GM12878 (cell line): ENCODE data around the gene TRIM41. TPM values are rescaled to one million over a fixed set of nuclear protein-coding genes. Genes with fewer than 3 reads are reported as not detected.
A peak's percentile ranks its signal among the peaks of the same experiment; 100 is the strongest.

Experiments
- ATF7 ChIP-seq: fragments of 450-650 bp; IDR thresholded peaks from 2 replicates; pipeline ENCODE4 v1.6.1; 2016; ENCODE audit warnings: low read depth, mild to moderate bottlenecking
- EP300 ChIP-seq, 2 experiments: fragments of 150-350 bp in 1 of 2; IDR thresholded peaks; 2 replicates each; pipeline ENCODE4 v1.6.1; 2011 to 2012; ENCODE audit warnings: low read depth in 2 of 2, low read length in 2 of 2, borderline replicate concordance in 1 of 2, improper control_type of control experiment in 1 of 2, inconsistent platforms in 1 of 2; ENCODE audit not compliant: control insufficient read depth in 1 of 2
- ETV6 ChIP-seq, 2 experiments: fragments of 450-650 bp in 1 of 2; IDR thresholded peaks in 1 of 2; conservative IDR thresholded peaks in 1 of 2; 2 replicates each; pipeline ENCODE4 v1.6.1; 2014; ENCODE audit warnings: antibody characterized with exemption in 1 of 2, borderline replicate concordance in 1 of 2, low read depth in 1 of 2, mild to moderate bottlenecking in 1 of 2, moderate library complexity in 1 of 2
- HDGF ChIP-seq: fragments of 450-650 bp; IDR thresholded peaks from 2 replicates; pipeline ENCODE4 v1.6.1; 2016; ENCODE audit warnings: antibody characterized with exemption
- IKZF2 ChIP-seq, 2 experiments: fragments of 450-650 bp; IDR thresholded peaks; 2 replicates each; pipeline ENCODE4 v1.6.1; 2017; ENCODE audit warnings: mild to moderate bottlenecking in 2 of 2, moderate library complexity in 2 of 2
- KLF5 ChIP-seq: fragments of 450-650 bp; IDR thresholded peaks from 2 replicates; pipeline ENCODE4 v1.6.1; 2014; ENCODE audit warnings: mild to moderate bottlenecking; ENCODE audit not compliant: partially characterized antibody
- MEF2A ChIP-seq: IDR thresholded peaks from 2 replicates; pipeline ENCODE4 v1.6.1; 2011; ENCODE audit warnings: low read depth, mild to moderate bottlenecking, low read length, moderate library complexity; ENCODE audit not compliant: insufficient read depth
- NBN ChIP-seq: fragments of 450-650 bp; IDR thresholded peaks from 2 replicates; pipeline ENCODE4 v1.6.1; 2016
- NR2C1 ChIP-seq: fragments of 450-650 bp; IDR thresholded peaks from 2 replicates; pipeline ENCODE4 v1.6.1; 2017; ENCODE audit warnings: antibody characterized with exemption, mild to moderate bottlenecking, moderate library complexity
- NR2F1 ChIP-seq: fragments of 450-650 bp; conservative IDR thresholded peaks from 2 replicates; pipeline ENCODE4 v1.6.1; 2017; ENCODE audit warnings: mild to moderate bottlenecking
- POLR2AphosphoS2 ChIP-seq: IDR thresholded peaks from 2 replicates; pipeline ENCODE4 v1.6.1; 2011; ENCODE audit warnings: low read depth, mild to moderate bottlenecking, low read length, improper control_type of control experiment, moderate library complexity
- RCOR1 ChIP-seq: conservative IDR thresholded peaks from 2 replicates; pipeline ENCODE4 v1.6.1; 2012; ENCODE audit warnings: low read depth, low read length, improper control_type of control experiment
- RELB ChIP-seq: fragments of 450-650 bp; IDR thresholded peaks from 2 replicates; pipeline ENCODE4 v1.6.1; 2017; ENCODE audit warnings: low read depth, mild to moderate bottlenecking, moderate library complexity
- STAT1 ChIP-seq: fragments of 450-650 bp; conservative IDR thresholded peaks from 2 replicates; pipeline ENCODE4 v1.6.1; 2014; ENCODE audit warnings: antibody characterized with exemption, mild to moderate bottlenecking
- TBL1XR1 ChIP-seq: IDR thresholded peaks from 2 replicates; pipeline ENCODE4 v1.6.1; 2012; ENCODE audit warnings: low read depth, low read length, improper control_type of control experiment
- TCF7 ChIP-seq: IDR thresholded peaks from 2 replicates; pipeline ENCODE4 v1.6.1; 2014; ENCODE audit warnings: antibody characterized with exemption, borderline replicate concordance
- YY1 ChIP-seq: IDR thresholded peaks from 2 replicates; pipeline ENCODE4 v1.6.1; 2011; ENCODE audit warnings: low read depth, mild to moderate bottlenecking, low read length
- ZBTB11 ChIP-seq: fragments of 450-650 bp; formaldehyde crosslinking; IDR thresholded peaks from 2 replicates; pipeline ENCODE4 v1.5.0; 2022; ENCODE audit warnings: mild to moderate bottlenecking, missing genetic modification characterization
- ZNF24 ChIP-seq: fragments of 450-650 bp; IDR thresholded peaks from 2 replicates; pipeline ENCODE4 v1.6.1; 2017; ENCODE audit warnings: antibody characterized with exemption, mild to moderate bottlenecking
- polyA plus RNA-seq, 11 experiments: library from polyadenylated mRNA; depleted of rRNA in 4 of 11; unstranded in 6 of 11; stranded (reverse) in 5 of 11; fragments of >200 nt; fragmentation: Nextera tagmentation in 4 of 11; fragmentation: Illumina TruSeq in 1 of 11; extraction: Ambion mirVana in 4 of 11; extraction: Trizol in 1 of 11; gene quantifications; 1 replicate in 1 of 11; 2 replicates in 10 of 11; pipeline versions ENCODE4 v1.2.1 to v1.2.3, GENCODE V29; 2011 to 2016; ENCODE audit warnings: inconsistent platforms in 2 of 11, missing spikeins in 2 of 11, low read depth in 1 of 11
- total RNA-seq, 4 experiments: library from RNA; depleted of rRNA in 3 of 4; stranded (reverse); fragments of >200 nt in 3 of 4; fragmentation: Illumina TruSeq in 1 of 4; extraction: Trizol in 1 of 4; gene quantifications; 2 replicates each; pipeline versions ENCODE4 v1.2.1 to v1.2.3, GENCODE V29; 2013 to 2021
- TF ChIP-seq, protein P1 (sequence below): fragments of 450-650 bp; IDR thresholded peaks from 2 replicates; pipeline ENCODE4 v1.6.1; 2017; ENCODE audit warnings: mild to moderate bottlenecking, moderate library complexity

TRIM41 gene
- total and polyA plus RNA-seq, 10 of the 15 experiments (the other 5 are each of a cell fraction or from before 2014, with no cell fraction given) = 1.0 to 28.9 (median 10.6) TPM

DNA sequence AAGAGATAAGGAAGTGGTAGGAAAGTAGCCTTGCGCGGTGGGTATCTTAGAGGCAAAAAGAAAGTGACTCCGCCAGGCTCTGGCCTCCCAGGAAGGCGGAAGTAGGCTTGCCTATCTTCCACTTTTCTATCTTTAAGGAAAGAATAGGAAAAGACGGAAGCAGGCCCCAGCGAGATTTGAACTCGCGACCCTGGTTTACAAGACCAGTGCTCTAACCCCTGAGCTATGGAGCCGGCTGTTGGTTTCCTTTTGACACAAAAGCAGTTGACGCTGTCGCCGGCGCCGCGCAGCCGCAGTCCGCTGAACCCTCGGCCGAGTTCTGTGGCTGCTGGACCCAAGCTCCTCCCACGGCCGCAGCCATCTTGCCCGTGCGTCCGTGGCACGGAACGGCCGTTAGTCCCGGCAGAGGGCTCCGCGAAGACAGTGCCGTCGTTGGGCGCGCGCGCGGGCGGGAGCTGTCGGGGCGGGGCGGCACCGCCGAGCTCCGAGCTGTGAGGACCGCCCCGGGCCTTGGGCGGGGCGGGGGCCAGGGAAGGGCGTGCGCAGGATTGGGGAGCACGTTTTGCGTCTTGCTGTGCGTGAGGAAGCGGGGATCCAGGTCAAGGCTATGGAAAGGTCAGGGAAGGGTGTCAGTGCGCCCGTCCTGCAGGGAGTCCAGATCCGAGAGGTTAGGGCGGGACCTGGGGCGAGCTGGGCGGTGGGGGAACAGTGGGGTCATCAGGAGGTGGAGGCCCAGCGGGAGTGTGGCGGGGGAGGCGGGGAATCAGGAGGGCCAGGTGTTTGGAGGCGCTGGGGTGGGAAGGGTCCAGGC lies 31.4 kb upstream of the TRIM41 start (continued):
- TF ChIP-seq NR2F1 = peak; percentile 82
- peak; percentile 66; the same call in 1 of the 2 replicates for TF ChIP-seq POLR2AphosphoS2
- peak; percentile 97 for TF ChIP-seq YY1
- peak; percentile 81 for TF ChIP-seq IKZF2 (IDR thresholded peaks at IDR 0.05)
- no peak for TF ChIP-seq ZBTB11
- peak; percentile 70; the same call in 1 of the 2 replicates for TF ChIP-seq STAT1
- peak; percentile 82; the same call in 1 of the 2 replicates for TF ChIP-seq RCOR1
- TF ChIP-seq KLF5 = peak; percentile 91
- TF ChIP-seq ZNF24 = peak; percentile 100
- TF ChIP-seq HDGF = 0 out of 2 replicates have a peak, but pooled peaks have one; percentile 56
- TF ChIP-seq ATF7 = peak; percentile 22; the same call in 1 of the 2 replicates
- peak in 1 of 2 experiments; percentile 72; a peak in 2 of 4 replicates for TF ChIP-seq ETV6 (conservative IDR thresholded peaks at IDR 0.05 in 1 of 2, IDR thresholded peaks at IDR 0.05 in 1 of 2; ENCODE audit: borderline replicate concordance in 1 of 2, low read depth in 1 of 2)
- peak; percentile 34; the same call in 1 of the 2 replicates for TF ChIP-seq MEF2A
- TF ChIP-seq NR2C1 = peak; percentile 35; the same call in 1 of the 2 replicates
- 0 out of 2 replicates have a peak, but pooled peaks have one; percentile 22 for TF ChIP-seq RELB
- TF ChIP-seq EP300 (IDR thresholded peaks at IDR 0.05; ENCODE audit: borderline replicate concordance in 1 of 2, control insufficient read depth in 1 of 2, low read depth in 2 of 2, low read length in 2 of 2) = peak in 1 of 2 experiments; percentile 85; a peak in 1 of 4 replicates
- peak; percentile 38 for TF ChIP-seq NBN
- no peak for TF ChIP-seq TCF7
- peak; percentile 88 for TF ChIP-seq TBL1XR1
- TF ChIP-seq, protein P1, sequence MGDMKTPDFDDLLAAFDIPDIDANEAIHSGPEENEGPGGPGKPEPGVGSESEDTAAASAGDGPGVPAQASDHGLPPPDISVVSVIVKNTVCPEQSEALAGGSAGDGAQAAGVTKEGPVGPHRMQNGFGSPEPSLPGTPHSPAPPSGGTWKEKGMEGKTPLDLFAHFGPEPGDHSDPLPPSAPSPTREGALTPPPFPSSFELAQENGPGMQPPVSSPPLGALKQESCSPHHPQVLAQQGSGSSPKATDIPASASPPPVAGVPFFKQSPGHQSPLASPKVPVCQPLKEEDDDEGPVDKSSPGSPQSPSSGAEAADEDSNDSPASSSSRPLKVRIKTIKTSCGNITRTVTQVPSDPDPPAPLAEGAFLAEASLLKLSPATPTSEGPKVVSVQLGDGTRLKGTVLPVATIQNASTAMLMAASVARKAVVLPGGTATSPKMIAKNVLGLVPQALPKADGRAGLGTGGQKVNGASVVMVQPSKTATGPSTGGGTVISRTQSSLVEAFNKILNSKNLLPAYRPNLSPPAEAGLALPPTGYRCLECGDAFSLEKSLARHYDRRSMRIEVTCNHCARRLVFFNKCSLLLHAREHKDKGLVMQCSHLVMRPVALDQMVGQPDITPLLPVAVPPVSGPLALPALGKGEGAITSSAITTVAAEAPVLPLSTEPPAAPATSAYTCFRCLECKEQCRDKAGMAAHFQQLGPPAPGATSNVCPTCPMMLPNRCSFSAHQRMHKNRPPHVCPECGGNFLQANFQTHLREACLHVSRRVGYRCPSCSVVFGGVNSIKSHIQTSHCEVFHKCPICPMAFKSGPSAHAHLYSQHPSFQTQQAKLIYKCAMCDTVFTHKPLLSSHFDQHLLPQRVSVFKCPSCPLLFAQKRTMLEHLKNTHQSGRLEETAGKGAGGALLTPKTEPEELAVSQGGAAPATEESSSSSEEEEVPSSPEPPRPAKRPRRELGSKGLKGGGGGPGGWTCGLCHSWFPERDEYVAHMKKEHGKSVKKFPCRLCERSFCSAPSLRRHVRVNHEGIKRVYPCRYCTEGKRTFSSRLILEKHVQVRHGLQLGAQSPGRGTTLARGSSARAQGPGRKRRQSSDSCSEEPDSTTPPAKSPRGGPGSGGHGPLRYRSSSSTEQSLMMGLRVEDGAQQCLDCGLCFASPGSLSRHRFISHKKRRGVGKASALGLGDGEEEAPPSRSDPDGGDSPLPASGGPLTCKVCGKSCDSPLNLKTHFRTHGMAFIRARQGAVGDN = peak; percentile 91
